GM12801 (cell line): ENCODE data around the gene ABHD4.

Experiments used
- CTCF ChIP-seq: IDR thresholded peaks from one replicate; pipeline ENCODE4 v1.5.1; 2011; ENCODE audit warnings: control low read depth; ENCODE audit not compliant: insufficient read length; ENCODE audit errors: extremely low read depth

ABHD4 gene

GRCh38 chr14:22627506-22628263 lies 29.6 kb downstream of the ABHD4 start:
- TF ChIP-seq CTCF = no peak

- TF ChIP-seq CTCF = no peak
Measured at GRCh38 chr14:22629361-22629760, 31.3 kb downstream of the ABHD4 start.

GRCh38 chr14:22630066-22630465 lies 32.0 kb downstream of the ABHD4 start:
- TF ChIP-seq CTCF = no peak

GRCh38 chr14:22630486-22630885 lies 32.4 kb downstream of the ABHD4 start:
- TF ChIP-seq CTCF = no peak

- TF ChIP-seq CTCF = no peak
Measured at GRCh38 chr14:22634233-22634900, 36.3 kb downstream of the ABHD4 start.

- TF ChIP-seq CTCF = no peak
Measured at GRCh38 chr14:22640192-22640591, 42.1 kb downstream of the ABHD4 start.

- TF ChIP-seq CTCF = no peak
Measured at GRCh38 chr14:22641846-22642245, 43.7 kb downstream of the ABHD4 start.
